K562 (cell line): ENCODE data around the gene NR3C1. TPM values are rescaled to one million over a fixed set of nuclear protein-coding genes. Genes with fewer than 3 reads are reported as not detected.

Source experiments
- ATF7 ChIP-seq: fragments of 450-650 bp; IDR thresholded peaks from 2 replicates; pipeline ENCODE4 v1.7.1; 2014; ENCODE audit warnings: mild to moderate bottlenecking, moderate library complexity
- CXXC5 ChIP-seq: fragments of 250-450 bp; sonication (Bioruptor Pico); IDR thresholded peaks from 2 replicates; pipeline ENCODE4 v1.8.0; 2022; ENCODE audit warnings: inconsistent platforms, mild to moderate bottlenecking, moderate library complexity
- DMBX1 ChIP-seq: fragments of 250-450 bp; sonication (Bioruptor Pico); IDR thresholded peaks from 2 replicates; pipeline ENCODE4 v1.8.0; 2022; ENCODE audit warnings: inconsistent platforms, mild to moderate bottlenecking, moderate library complexity, borderline replicate concordance
- IRF1 ChIP-seq: sonication (generic); formaldehyde crosslinking; IDR thresholded peaks from 2 replicates; pipeline ENCODE4 v1.8.0; 2022; ENCODE audit warnings: missing genetic modification reagents, mild to moderate bottlenecking, borderline replicate concordance
- IRF9 ChIP-seq: fragments of 450-650 bp; IDR thresholded peaks from 2 replicates; pipeline ENCODE4 v1.6.1; 2016; ENCODE audit warnings: missing biosample characterization, missing genetic modification characterization
- NR4A1 ChIP-seq, 2 experiments: fragments of 250-450 bp in 1 of 2; fragments of 450-650 bp in 1 of 2; sonication (Bioruptor Pico) in 1 of 2; IDR thresholded peaks; 2 replicates each; pipeline versions ENCODE4 v1.4.0 to v1.6.1; 2016 to 2020; ENCODE audit warnings: mild to moderate bottlenecking in 2 of 2, missing compliant biosample characterization in 1 of 2, missing genetic modification characterization in 1 of 2, moderate library complexity in 1 of 2
- RBM25 ChIP-seq: fragments of 200-400 bp; formaldehyde crosslinking; IDR thresholded peaks from 2 replicates; pipeline ENCODE4 v1.6.1; 2018; ENCODE audit warnings: low read length, low read depth, moderate library complexity; ENCODE audit not compliant: severe bottlenecking
- SMAD4 ChIP-seq: fragments of 250-450 bp; sonication (Bioruptor Pico); conservative IDR thresholded peaks from 2 replicates; pipeline ENCODE4 v1.8.0; 2021; ENCODE audit warnings: inconsistent platforms, mild to moderate bottlenecking, moderate library complexity
- ZNF253 ChIP-seq: fragments of 250-450 bp; sonication (Bioruptor Pico); conservative IDR thresholded peaks from 2 replicates; pipeline ENCODE4 v1.6.1; 2021; ENCODE audit warnings: mild to moderate bottlenecking
- polyA plus RNA-seq, 8 experiments: library from polyadenylated mRNA; depleted of rRNA in 4 of 8; stranded (reverse) in 5 of 8; unstranded in 3 of 8; fragments of >200 nt; fragmentation: Nextera tagmentation in 2 of 8; fragmentation: Illumina TruSeq in 1 of 8; extraction: Ambion mirVana in 2 of 8; extraction: Trizol in 1 of 8; gene quantifications; 2 replicates each; pipeline versions ENCODE4 v1.2.1 to v1.2.3, GENCODE V29; 2011 to 2014; ENCODE audit warnings: inconsistent platforms in 1 of 8, missing spikeins in 1 of 8
- total RNA-seq, 7 experiments: library from RNA; depleted of rRNA in 6 of 7; stranded (reverse); fragments of >200 nt in 6 of 7; fragmentation: Illumina TruSeq in 2 of 7; extraction: Trizol in 2 of 7; gene quantifications; 2 replicates each; pipeline versions ENCODE4 v1.2.1 to v1.2.3, GENCODE V29; 2011 to 2021; ENCODE audit warnings: low replicate concordance in 1 of 7
- TF ChIP-seq, protein P1 (sequence below): fragments of 450-650 bp; IDR thresholded peaks from 2 replicates; pipeline ENCODE4 v1.6.1; 2016; ENCODE audit warnings: mild to moderate bottlenecking, moderate library complexity
- TF ChIP-seq, protein P2 (sequence below): fragments of 450-650 bp; IDR thresholded peaks from 2 replicates; pipeline ENCODE4 v1.6.1; 2016; ENCODE audit warnings: antibody characterized with exemption

Gene NR3C1
- total and polyA plus RNA-seq, 9 of the 15 experiments (the other 6 are each of a cell fraction or from before 2014, with no cell fraction given) = 8.2 to 36.0 (median 15.0) TPM

DNA sequence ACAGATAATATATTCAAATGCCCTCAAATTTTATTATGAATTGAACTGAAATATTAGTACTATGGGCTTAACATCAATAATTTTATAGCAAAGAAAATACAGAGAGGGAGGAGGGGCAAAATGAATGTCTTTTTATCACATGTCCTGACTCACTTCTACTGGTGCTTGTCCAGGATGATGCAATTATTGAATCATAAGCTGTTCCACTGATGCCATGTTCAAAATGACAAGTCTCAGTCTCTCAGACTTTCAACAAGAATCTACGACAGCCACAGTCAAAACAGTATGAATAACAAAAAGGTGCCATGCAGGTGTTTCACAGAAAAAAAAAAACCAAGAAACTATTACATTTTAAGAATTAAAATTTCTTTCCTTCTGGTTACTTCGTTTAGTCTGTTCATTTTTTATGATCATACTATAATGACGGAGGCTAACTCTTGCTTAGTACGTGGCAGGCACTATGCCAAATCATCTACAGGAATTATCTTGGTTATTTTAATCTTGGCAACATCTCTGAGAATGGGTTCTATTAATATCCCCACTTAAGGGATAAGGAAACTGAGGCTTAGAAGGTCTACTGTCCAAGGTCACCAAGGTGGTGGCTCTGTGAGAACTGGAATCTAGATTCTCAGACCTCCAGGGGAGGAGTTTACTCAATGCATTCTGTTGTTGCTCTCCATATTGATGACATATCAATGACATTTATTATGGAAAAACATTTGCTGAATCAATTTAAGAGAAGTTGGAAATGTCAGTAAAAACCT is 61.5 kb downstream of the NR3C1 start (continued):
- no peak for TF ChIP-seq NR4A1 (CRISPR knock-in tag; IDR thresholded peaks at IDR 0.05)
- TF ChIP-seq NR4A1 (tag; IDR thresholded peaks at IDR 0.05) = no peak
- TF ChIP-seq RBM25 = peak; percentile 74
- TF ChIP-seq SMAD4 (CRISPR knock-in tag) = peak; percentile 73
- TF ChIP-seq DMBX1 (CRISPR knock-in tag) = peak; percentile 73
- TF ChIP-seq ATF7 = peak; percentile 72; the same call in 1 of the 2 replicates
- TF ChIP-seq CXXC5 = peak; percentile 56
- TF ChIP-seq IRF1 (CRISPR knock-in tag) = no peak
- peak; percentile 92 for TF ChIP-seq IRF9
- TF ChIP-seq ZNF253 = no peak
- TF ChIP-seq, protein P1, sequence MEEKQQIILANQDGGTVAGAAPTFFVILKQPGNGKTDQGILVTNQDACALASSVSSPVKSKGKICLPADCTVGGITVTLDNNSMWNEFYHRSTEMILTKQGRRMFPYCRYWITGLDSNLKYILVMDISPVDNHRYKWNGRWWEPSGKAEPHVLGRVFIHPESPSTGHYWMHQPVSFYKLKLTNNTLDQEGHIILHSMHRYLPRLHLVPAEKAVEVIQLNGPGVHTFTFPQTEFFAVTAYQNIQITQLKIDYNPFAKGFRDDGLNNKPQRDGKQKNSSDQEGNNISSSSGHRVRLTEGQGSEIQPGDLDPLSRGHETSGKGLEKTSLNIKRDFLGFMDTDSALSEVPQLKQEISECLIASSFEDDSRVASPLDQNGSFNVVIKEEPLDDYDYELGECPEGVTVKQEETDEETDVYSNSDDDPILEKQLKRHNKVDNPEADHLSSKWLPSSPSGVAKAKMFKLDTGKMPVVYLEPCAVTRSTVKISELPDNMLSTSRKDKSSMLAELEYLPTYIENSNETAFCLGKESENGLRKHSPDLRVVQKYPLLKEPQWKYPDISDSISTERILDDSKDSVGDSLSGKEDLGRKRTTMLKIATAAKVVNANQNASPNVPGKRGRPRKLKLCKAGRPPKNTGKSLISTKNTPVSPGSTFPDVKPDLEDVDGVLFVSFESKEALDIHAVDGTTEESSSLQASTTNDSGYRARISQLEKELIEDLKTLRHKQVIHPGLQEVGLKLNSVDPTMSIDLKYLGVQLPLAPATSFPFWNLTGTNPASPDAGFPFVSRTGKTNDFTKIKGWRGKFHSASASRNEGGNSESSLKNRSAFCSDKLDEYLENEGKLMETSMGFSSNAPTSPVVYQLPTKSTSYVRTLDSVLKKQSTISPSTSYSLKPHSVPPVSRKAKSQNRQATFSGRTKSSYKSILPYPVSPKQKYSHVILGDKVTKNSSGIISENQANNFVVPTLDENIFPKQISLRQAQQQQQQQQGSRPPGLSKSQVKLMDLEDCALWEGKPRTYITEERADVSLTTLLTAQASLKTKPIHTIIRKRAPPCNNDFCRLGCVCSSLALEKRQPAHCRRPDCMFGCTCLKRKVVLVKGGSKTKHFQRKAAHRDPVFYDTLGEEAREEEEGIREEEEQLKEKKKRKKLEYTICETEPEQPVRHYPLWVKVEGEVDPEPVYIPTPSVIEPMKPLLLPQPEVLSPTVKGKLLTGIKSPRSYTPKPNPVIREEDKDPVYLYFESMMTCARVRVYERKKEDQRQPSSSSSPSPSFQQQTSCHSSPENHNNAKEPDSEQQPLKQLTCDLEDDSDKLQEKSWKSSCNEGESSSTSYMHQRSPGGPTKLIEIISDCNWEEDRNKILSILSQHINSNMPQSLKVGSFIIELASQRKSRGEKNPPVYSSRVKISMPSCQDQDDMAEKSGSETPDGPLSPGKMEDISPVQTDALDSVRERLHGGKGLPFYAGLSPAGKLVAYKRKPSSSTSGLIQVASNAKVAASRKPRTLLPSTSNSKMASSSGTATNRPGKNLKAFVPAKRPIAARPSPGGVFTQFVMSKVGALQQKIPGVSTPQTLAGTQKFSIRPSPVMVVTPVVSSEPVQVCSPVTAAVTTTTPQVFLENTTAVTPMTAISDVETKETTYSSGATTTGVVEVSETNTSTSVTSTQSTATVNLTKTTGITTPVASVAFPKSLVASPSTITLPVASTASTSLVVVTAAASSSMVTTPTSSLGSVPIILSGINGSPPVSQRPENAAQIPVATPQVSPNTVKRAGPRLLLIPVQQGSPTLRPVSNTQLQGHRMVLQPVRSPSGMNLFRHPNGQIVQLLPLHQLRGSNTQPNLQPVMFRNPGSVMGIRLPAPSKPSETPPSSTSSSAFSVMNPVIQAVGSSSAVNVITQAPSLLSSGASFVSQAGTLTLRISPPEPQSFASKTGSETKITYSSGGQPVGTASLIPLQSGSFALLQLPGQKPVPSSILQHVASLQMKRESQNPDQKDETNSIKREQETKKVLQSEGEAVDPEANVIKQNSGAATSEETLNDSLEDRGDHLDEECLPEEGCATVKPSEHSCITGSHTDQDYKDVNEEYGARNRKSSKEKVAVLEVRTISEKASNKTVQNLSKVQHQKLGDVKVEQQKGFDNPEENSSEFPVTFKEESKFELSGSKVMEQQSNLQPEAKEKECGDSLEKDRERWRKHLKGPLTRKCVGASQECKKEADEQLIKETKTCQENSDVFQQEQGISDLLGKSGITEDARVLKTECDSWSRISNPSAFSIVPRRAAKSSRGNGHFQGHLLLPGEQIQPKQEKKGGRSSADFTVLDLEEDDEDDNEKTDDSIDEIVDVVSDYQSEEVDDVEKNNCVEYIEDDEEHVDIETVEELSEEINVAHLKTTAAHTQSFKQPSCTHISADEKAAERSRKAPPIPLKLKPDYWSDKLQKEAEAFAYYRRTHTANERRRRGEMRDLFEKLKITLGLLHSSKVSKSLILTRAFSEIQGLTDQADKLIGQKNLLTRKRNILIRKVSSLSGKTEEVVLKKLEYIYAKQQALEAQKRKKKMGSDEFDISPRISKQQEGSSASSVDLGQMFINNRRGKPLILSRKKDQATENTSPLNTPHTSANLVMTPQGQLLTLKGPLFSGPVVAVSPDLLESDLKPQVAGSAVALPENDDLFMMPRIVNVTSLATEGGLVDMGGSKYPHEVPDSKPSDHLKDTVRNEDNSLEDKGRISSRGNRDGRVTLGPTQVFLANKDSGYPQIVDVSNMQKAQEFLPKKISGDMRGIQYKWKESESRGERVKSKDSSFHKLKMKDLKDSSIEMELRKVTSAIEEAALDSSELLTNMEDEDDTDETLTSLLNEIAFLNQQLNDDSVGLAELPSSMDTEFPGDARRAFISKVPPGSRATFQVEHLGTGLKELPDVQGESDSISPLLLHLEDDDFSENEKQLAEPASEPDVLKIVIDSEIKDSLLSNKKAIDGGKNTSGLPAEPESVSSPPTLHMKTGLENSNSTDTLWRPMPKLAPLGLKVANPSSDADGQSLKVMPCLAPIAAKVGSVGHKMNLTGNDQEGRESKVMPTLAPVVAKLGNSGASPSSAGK = peak; percentile 64
- TF ChIP-seq, protein P2, sequence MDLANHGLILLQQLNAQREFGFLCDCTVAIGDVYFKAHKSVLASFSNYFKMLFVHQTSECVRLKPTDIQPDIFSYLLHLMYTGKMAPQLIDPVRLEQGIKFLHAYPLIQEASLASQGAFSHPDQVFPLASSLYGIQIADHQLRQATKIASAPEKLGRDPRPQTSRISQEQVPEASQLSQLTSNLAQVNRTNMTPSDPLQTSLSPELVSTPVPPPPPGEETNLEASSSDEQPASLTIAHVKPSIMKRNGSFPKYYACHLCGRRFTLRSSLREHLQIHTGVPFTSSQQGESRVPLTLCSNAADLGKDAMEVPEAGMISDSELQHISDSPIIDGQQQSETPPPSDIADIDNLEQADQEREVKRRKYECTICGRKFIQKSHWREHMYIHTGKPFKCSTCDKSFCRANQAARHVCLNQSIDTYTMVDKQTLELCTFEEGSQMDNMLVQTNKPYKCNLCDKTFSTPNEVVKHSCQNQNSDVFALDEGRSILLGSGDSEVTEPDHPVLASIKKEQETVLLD = no peak
